K562 (cell line): ENCODE results near the gene ANKS3. TPM values are rescaled to one million over a fixed set of nuclear protein-coding genes. Genes with fewer than 3 reads are reported as not detected.

ENCODE experiments used
- HNRNPK ChIP-seq: fragments of 200-400 bp; formaldehyde crosslinking; IDR thresholded peaks from one replicate; pipeline ENCODE4 v1.6.1; 2018; ENCODE audit warnings: mild to moderate bottlenecking, low read depth, low read length; ENCODE audit not compliant: poor library complexity, severe bottlenecking
- SAP30 ChIP-seq: fragments of 200-600 bp; sonication (generic); IDR thresholded peaks from 2 replicates; pipeline ENCODE4 v1.6.1; 2012; ENCODE audit warnings: borderline replicate concordance, low read depth, mild to moderate bottlenecking, moderate library complexity, low read length, control low read depth, inconsistent platforms; ENCODE audit not compliant: insufficient read depth, poor library complexity, severe bottlenecking
- ZNF609 ChIP-seq: sonication (generic); formaldehyde crosslinking; IDR thresholded peaks from 2 replicates; pipeline ENCODE4 v1.8.1; 2023; ENCODE audit warnings: missing genetic modification reagents, mild to moderate bottlenecking, borderline replicate concordance
- polyA plus RNA-seq, 8 experiments: library from polyadenylated mRNA; depleted of rRNA in 4 of 8; stranded (reverse) in 5 of 8; unstranded in 3 of 8; fragments of >200 nt; fragmentation: Nextera tagmentation in 2 of 8; fragmentation: Illumina TruSeq in 1 of 8; extraction: Ambion mirVana in 2 of 8; extraction: Trizol in 1 of 8; gene quantifications; 2 replicates each; pipeline versions ENCODE4 v1.2.1 to v1.2.3, GENCODE V29; 2011 to 2014; ENCODE audit warnings: inconsistent platforms in 1 of 8, missing spikeins in 1 of 8
- total RNA-seq, 7 experiments: library from RNA; depleted of rRNA in 6 of 7; stranded (reverse); fragments of >200 nt in 6 of 7; fragmentation: Illumina TruSeq in 2 of 7; extraction: Trizol in 2 of 7; gene quantifications; 2 replicates each; pipeline versions ENCODE4 v1.2.1 to v1.2.3, GENCODE V29; 2011 to 2021; ENCODE audit warnings: low replicate concordance in 1 of 7

The ANKS3 gene
- total and polyA plus RNA-seq, 9 of the 15 experiments (the other 6 are each of a cell fraction or from before 2014, with no cell fraction given): 0.43 to 25.7 (median 14.8) TPM

- TF ChIP-seq SAP30 (no peak), ZNF609 (CRISPR knock-in tag) (no peak), HNRNPK (no peak)
These were observed 37.7 kb downstream of the ANKS3 start (continued) for GRCh38 chr16:4696172-4696904.
